Fibroblast of skin of left quadriceps (primary cell): ENCODE data around the gene CEP70.

Experiments used
- DNase-seq, 2 experiments: peaks; one replicate each; pipeline ENCODE4 v3.0.0-alpha.2; 2013; ENCODE audit warnings: low read depth in 2 of 2

CEP70 gene

GRCh38 chr3:138452436-138452835, 141.6 kb downstream of the CEP70 start:
- DNase-seq, result no peak

GRCh38 chr3:138451595-138452162, 142.4 kb downstream of the CEP70 start:
- no peak for DNase-seq

- DNase-seq, result no peak
Observed at GRCh38 chr3:138450704-138451424, 143.2 kb downstream of the CEP70 start.

GRCh38 chr3:138450181-138450580, 143.9 kb downstream of the CEP70 start:
- no peak for DNase-seq

- no peak for DNase-seq
Observed at GRCh38 chr3:138449490-138449889, 144.6 kb downstream of the CEP70 start.

- DNase-seq, result no peak
Observed at GRCh38 chr3:138448631-138449030, 145.4 kb downstream of the CEP70 start.

GRCh38 chr3:138445654-138446053, 148.4 kb downstream of the CEP70 start:
- DNase-seq, result no peak

GRCh38 chr3:138445236-138445635, 148.8 kb downstream of the CEP70 start:
- DNase-seq, result no peak
